Posterior cingulate gyrus (tissue), 11 donors: ENCODE results near the gene HPCAL1.

Source experiments
- DNase-seq, 10 donors: peaks; one replicate each; pipeline versions ENCODE4 v3.0.0 to v3.0.0-alpha.2; 2020 to 2021; ENCODE audit warnings: mixed read lengths in 3 of 10
- intact Hi-C: fragments of 100-400 bp; cut with DNase I; formaldehyde crosslinking; loops from one replicate; pipeline ENCODE4 v1.15.1; 2023

The HPCAL1 gene

GRCh38 chr2:10393640-10393982 is 90.9 kb downstream of the HPCAL1 start:
- no peak for DNase-seq
- intact Hi-C loops: no loop called here

- intact Hi-C loops: no loop called here
- DNase-seq: no peak
These were observed 93.2 kb downstream of the HPCAL1 start for GRCh38 chr2:10395893-10396292.

GRCh38 chr2:10396464-10396863 is 93.8 kb downstream of the HPCAL1 start:
- DNase-seq: no peak

GRCh38 chr2:10397297-10397875 is 94.7 kb downstream of the HPCAL1 start:
- intact Hi-C loops: no loop called here
- no peak for DNase-seq

More at GRCh38 chr2:10396464-10396863, 93.8 kb downstream of the HPCAL1 start:
- intact Hi-C loops: no loop called here

GRCh38 chr2:10397878-10398277 is 95.2 kb downstream of the HPCAL1 start:
- no peak for DNase-seq
- intact Hi-C loops: no loop called here

- intact Hi-C loops: no loop called here
- DNase-seq: no peak
These were observed 95.8 kb downstream of the HPCAL1 start for GRCh38 chr2:10398496-10398895.

GRCh38 chr2:10399358-10399757 is 96.7 kb downstream of the HPCAL1 start:
- no peak for DNase-seq
- intact Hi-C loops: no loop called here

- intact Hi-C loops: no loop called here
- no peak for DNase-seq
These were observed 97.3 kb downstream of the HPCAL1 start for GRCh38 chr2:10400002-10400401.

- peak in 1 of 10 donors; percentile 21 for DNase-seq
- intact Hi-C loops: no loop called here
These were observed 97.9 kb downstream of the HPCAL1 start for GRCh38 chr2:10400568-10400977.

GRCh38 chr2:10400978-10401951 is 98.6 kb downstream of the HPCAL1 start:
- intact Hi-C loops: no loop called here
- no peak for DNase-seq

GRCh38 chr2:10402062-10402585 is 99.4 kb downstream of the HPCAL1 start:
- no peak for DNase-seq
- intact Hi-C loops: no loop called here

GRCh38 chr2:10402653-10403215 is 100.0 kb downstream of the HPCAL1 start:
- intact Hi-C loops: no loop called here
- no peak for DNase-seq

- DNase-seq: peak in 1 of 10 donors; percentile 35
- intact Hi-C loops: loop anchor here (5.0 kb wide), 2 partner anchors 102 to 117 kb away; partner anchors contain the start of gene HPCAL1
These were observed 101.8 kb downstream of the HPCAL1 start for GRCh38 chr2:10404324-10405143.

- peak in 5 of 10 donors; percentile 27 to 91 (median 46) for DNase-seq
- intact Hi-C loops: loop anchor here (5.0 kb wide), 2 partner anchors 103 to 118 kb away; partner anchors contain the start of gene HPCAL1
These were observed 102.7 kb downstream of the HPCAL1 start for GRCh38 chr2:10405448-10405847.

- DNase-seq: no peak
- intact Hi-C loops: loop anchor here (5.0 kb wide), 2 partner anchors 104 to 119 kb away; partner anchors contain the start of gene HPCAL1
These were observed 103.3 kb downstream of the HPCAL1 start for GRCh38 chr2:10406016-10406415.

GRCh38 chr2:10406491-10407188 is 103.9 kb downstream of the HPCAL1 start:
- no peak for DNase-seq
- intact Hi-C loops: loop anchor here (5.0 kb wide), 2 partner anchors 104 to 119 kb away; partner anchors contain the start of gene HPCAL1

- no peak for DNase-seq
- intact Hi-C loops: loop anchor here (5.0 kb wide), 2 partner anchors 105 to 120 kb away; partner anchors contain the start of gene HPCAL1
These were observed 104.7 kb downstream of the HPCAL1 start for GRCh38 chr2:10407432-10407831.

- no peak for DNase-seq
- intact Hi-C loops: loop anchor here (5.0 kb wide), 2 partner anchors 106 to 121 kb away; partner anchors contain the start of gene HPCAL1
These were observed 105.3 kb downstream of the HPCAL1 start for GRCh38 chr2:10407841-10408648.
